DMS153 treated with DMSO at 0.1 percent for 48 hours (cell line): ENCODE measurements around the gene TRPM5.
A peak's percentile ranks its signal among the peaks of the same experiment; 100 is the strongest.

Experiments
- DNase-seq: peaks from one replicate; lab custom pipeline; 2025; ENCODE audit not compliant: unreplicated experiment; lab: John Stamatoyannopoulos, UW

Gene TRPM5

GRCh38 chr11:2406878-2407410, 37.4 kb downstream of the TRPM5 start:
- DNase-seq = no peak

- no peak for DNase-seq
Measured at GRCh38 chr11:2406451-2406850, 37.9 kb downstream of the TRPM5 start.

- DNase-seq = no peak
Measured at GRCh38 chr11:2404735-2405196, 39.5 kb downstream of the TRPM5 start.

GRCh38 chr11:2402890-2403645, 41.2 kb downstream of the TRPM5 start:
- DNase-seq = no peak

GRCh38 chr11:2402106-2402505, 42.2 kb downstream of the TRPM5 start:
- no peak for DNase-seq

- no peak for DNase-seq
Measured at GRCh38 chr11:2401436-2401984, 42.8 kb downstream of the TRPM5 start.

GRCh38 chr11:2400762-2401435, 43.4 kb downstream of the TRPM5 start:
- DNase-seq = no peak

- peak; percentile 99 for DNase-seq
Measured at GRCh38 chr11:2400069-2400761, 44.1 kb downstream of the TRPM5 start, which contains the start of gene TSSC4. Gene TSSC4, plus strand, starts transcription at chr11:2400750. Its CDS starts 1,884 bp downstream, at chr11:2402634.

- no peak for DNase-seq
Measured at GRCh38 chr11:2399488-2400068, 44.7 kb downstream of the TRPM5 start.

GRCh38 chr11:2398664-2399355, 45.5 kb downstream of the TRPM5 start:
- no peak for DNase-seq

GRCh38 chr11:2397005-2397404, 47.3 kb downstream of the TRPM5 start:
- DNase-seq = no peak

GRCh38 chr11:2396471-2396870, 47.8 kb downstream of the TRPM5 start:
- no peak for DNase-seq

- no peak for DNase-seq
Measured at GRCh38 chr11:2395856-2396255, 48.5 kb downstream of the TRPM5 start.

- DNase-seq = no peak
Measured at GRCh38 chr11:2395211-2395730, 49.0 kb downstream of the TRPM5 start.

- no peak for DNase-seq
Measured at GRCh38 chr11:2394818-2395105, 49.6 kb downstream of the TRPM5 start.
